PC-3 (cell line): ENCODE measurements around the gene FOS. TPM values are rescaled to one million over a fixed set of nuclear protein-coding genes. Genes with fewer than 3 reads are reported as not detected.

Experiments
- ATAC-seq: fragments of 200-7000 bp; cut with Tn5 transposase; 2 replicates; pipeline ENCODE4 v1.9.1; 2020; ENCODE audit warnings: mild to moderate bottlenecking, moderate library complexity
- BruUV-seq: library from RNA; stranded (reverse); fragments of 400-500 nt; replicated peaks from 2 replicates; lab custom pipeline; 2021; lab: Mats Ljungman, UMichigan
- CTCF ChIA-PET: fragments of 300-600 bp; sonication (Branson Sonifier 250); formaldehyde crosslinking; loops from one replicate; lab custom pipeline; 2022; ENCODE audit warnings: antibody characterized with exemption; lab: Charles Lee
- POLR2A ChIA-PET: fragments of 300-600 bp; sonication (Branson Sonifier 250); formaldehyde crosslinking; loops from one replicate; lab custom pipeline; 2022; ENCODE audit warnings: antibody characterized with exemption; ENCODE audit not compliant: unreplicated experiment; lab: Charles Lee
- DNase-seq: peaks from one replicate; pipeline ENCODE4 v3.0.0-alpha.2; 2015
- H2AFZ ChIP-seq: fragments of 300-600 bp; sonication (generic); 2 replicates; pipeline ENCODE4 v1.6.0; 2016; ENCODE audit warnings: antibody characterized with exemption, low read length
- H3F3A ChIP-seq: fragments of 300-600 bp; sonication (generic); one replicate; pipeline ENCODE4 v1.6.0; 2017; ENCODE audit warnings: antibody characterized with exemption, low read length, control low read depth, mild to moderate bottlenecking; ENCODE audit not compliant: unreplicated experiment
- H3K27ac ChIP-seq: fragments of 300-600 bp; sonication (generic); 2 replicates; pipeline ENCODE4 v1.5.1; 2016; ENCODE audit warnings: mild to moderate bottlenecking, low read length
- H3K27me3 ChIP-seq: fragments of 300-600 bp; sonication (generic); 2 replicates; pipeline ENCODE4 v1.6.1; 2016; ENCODE audit warnings: low read length, mixed read lengths
- H3K36me3 ChIP-seq: fragments of 300-600 bp; sonication (generic); 2 replicates; pipeline ENCODE4 v1.6.1; 2016; ENCODE audit warnings: low read depth, mixed run types, low read length, mixed read lengths
- H3K4me1 ChIP-seq: fragments of 300-600 bp; sonication (generic); 2 replicates; pipeline ENCODE4 v1.5.1; 2016; ENCODE audit warnings: low read length; ENCODE audit not compliant: insufficient read depth
- H3K4me2 ChIP-seq: fragments of 300-600 bp; sonication (generic); 2 replicates; pipeline ENCODE4 v1.6.0; 2016; ENCODE audit warnings: low read length
- H3K4me3 ChIP-seq: fragments of 300-600 bp; sonication (generic); 2 replicates; pipeline ENCODE4 v1.5.1; 2016; ENCODE audit warnings: mild to moderate bottlenecking, low read length, mixed read lengths
- H3K79me2 ChIP-seq: fragments of 300-600 bp; sonication (generic); 2 replicates; pipeline ENCODE4 v1.6.1; 2017; ENCODE audit warnings: low read length, mixed read lengths
- H3K9ac ChIP-seq: fragments of 300-600 bp; sonication (generic); 2 replicates; pipeline ENCODE4 v1.6.0; 2016; ENCODE audit warnings: mild to moderate bottlenecking, low read length
- H3K9me2 ChIP-seq: fragments of 300-600 bp; sonication (generic); replicated peaks from 2 replicates; pipeline ENCODE4 v1.6.1; 2016; ENCODE audit warnings: mixed run types, low read length, mixed read lengths
- H3K9me3 ChIP-seq: fragments of 300-600 bp; sonication (generic); 2 replicates; pipeline ENCODE4 v1.6.1; 2016; ENCODE audit warnings: low read length, mixed read lengths
- H4K20me1 ChIP-seq: fragments of 300-600 bp; sonication (generic); 2 replicates; pipeline ENCODE4 v1.6.1; 2016; ENCODE audit warnings: low read length, mixed read lengths
- CTCF ChIP-seq: fragments of 300-600 bp; sonication (generic); conservative IDR thresholded peaks from 2 replicates; pipeline ENCODE4 v1.5.1; 2017; ENCODE audit warnings: antibody characterized with exemption, low read depth, mild to moderate bottlenecking, low read length
- EZH2 ChIP-seq: fragments of 300-600 bp; sonication (generic); IDR thresholded peaks from one replicate; pipeline ENCODE4 v1.6.1; 2017; ENCODE audit warnings: antibody characterized with exemption, mild to moderate bottlenecking, low read length; ENCODE audit not compliant: unreplicated experiment
- EZH2phosphoT487 ChIP-seq: fragments of 300-600 bp; sonication (generic); IDR thresholded peaks from 2 replicates; pipeline ENCODE4 v1.6.1; 2018; ENCODE audit warnings: mild to moderate bottlenecking, antibody characterized with exemption, low read length, borderline replicate concordance
- intact Hi-C: fragments of 100-400 bp; cut with micrococcal nuclease; formaldehyde crosslinking; loops from 2 replicates; pipeline ENCODE4 v1.9.0; 2023
- total RNA-seq: library from RNA; depleted of rRNA; stranded (reverse); fragments of >200 nt; gene quantifications from 2 replicates; pipeline ENCODE4 v1.2.3, GENCODE V29; 2014

The FOS gene
- total RNA-seq, 1 experiment from 2014 or later: 99.2 TPM

GRCh38 chr14:75244121-75244520 is 34.5 kb upstream of the FOS start:
- H3K4me1 ChIP-seq: no peaks in the 10 kb centered on the region
- H3F3A ChIP-seq: no peaks in the 10 kb centered on the region
- H3K9me2 ChIP-seq: no peaks in the 10 kb centered on the region
- BruUV-seq: no TSS peak
- ChIA-PET POLR2A (no interaction called here), CTCF (no interaction called here)
- no peak overlapping the region for H3K27ac ChIP-seq
- H3K4me2 ChIP-seq: no peak overlapping the region
- H3K9ac ChIP-seq: no peak overlapping the region
- intact Hi-C loops: no loop called here
- ATAC-seq (no peak), DNase-seq (no peak)
- no peaks in the 10 kb centered on the region for H3K27me3 ChIP-seq
- no peaks in the 10 kb centered on the region for H3K79me2 ChIP-seq
- H4K20me1 ChIP-seq: no peaks in the 10 kb centered on the region
- no peaks in the 10 kb centered on the region for H3K36me3 ChIP-seq
- no peaks in the 10 kb centered on the region for H3K9me3 ChIP-seq
- no peak overlapping the region for H3K4me3 ChIP-seq
- TF ChIP-seq EZH2 (no peak), EZH2phosphoT487 (no peak)
- H2AFZ ChIP-seq: no peak overlapping the region

DNA sequence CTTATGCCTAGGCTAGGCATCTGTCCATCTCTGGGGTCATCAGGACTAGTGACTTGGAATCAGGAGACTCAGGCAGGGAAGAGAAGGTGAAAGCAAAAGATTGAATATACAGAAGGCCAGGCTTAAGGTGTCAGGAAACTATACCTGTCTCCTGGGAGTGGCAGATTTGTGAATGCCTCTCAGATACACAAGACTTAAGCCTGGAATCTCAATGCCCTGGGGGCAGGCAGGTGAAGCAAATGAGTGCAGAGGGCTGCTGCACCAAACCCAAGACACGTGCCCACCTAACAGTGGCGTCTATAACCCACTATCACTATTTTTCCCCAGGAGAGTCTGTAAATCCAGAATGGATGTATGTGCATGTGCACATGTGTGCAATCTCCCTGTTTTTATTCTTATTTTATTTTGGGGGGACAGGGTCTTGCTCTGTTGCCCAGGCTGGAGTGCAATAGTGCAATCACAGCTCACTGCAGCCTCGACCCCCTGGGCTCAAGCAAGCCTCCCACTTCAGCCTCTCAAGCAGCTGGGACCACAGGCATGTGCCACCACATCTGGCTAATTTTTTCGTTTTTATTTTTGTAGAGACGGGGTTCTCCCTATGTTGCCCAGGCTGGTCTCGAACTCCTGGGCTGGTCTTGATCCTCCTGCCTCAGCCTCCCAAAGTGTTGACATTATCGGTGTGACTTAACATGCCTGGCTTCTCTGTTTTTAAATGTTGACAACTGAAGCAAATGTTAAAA is 31.9 kb upstream of the FOS start:
- POLR2A ChIA-PET: no interaction called here
- Histone ChIP-seq H3K9me2 (no peaks in the 10 kb centered on the region), H2AFZ (no peak overlapping the region), H3K4me3 (no peak overlapping the region), H3K9me3 (no peaks in the 10 kb centered on the region), H3K79me2 (no peaks in the 10 kb centered on the region), H3K9ac (no peak overlapping the region), H3K27ac (no peak overlapping the region), H3K27me3 (no peaks in the 10 kb centered on the region), H3K4me1 (no peaks in the 10 kb centered on the region), H3K36me3 (no peaks in the 10 kb centered on the region), H3K4me2 (no peak overlapping the region), H3F3A (no peaks in the 10 kb centered on the region), H4K20me1 (no peaks in the 10 kb centered on the region)
- CTCF ChIA-PET: no interaction called here
- no peak for ATAC-seq
- BruUV-seq: no TSS peak
- no peak for TF ChIP-seq CTCF
- no peak for TF ChIP-seq EZH2phosphoT487
- no peak for TF ChIP-seq EZH2
- intact Hi-C loops: no loop called here
- no peak for DNase-seq

DNA sequence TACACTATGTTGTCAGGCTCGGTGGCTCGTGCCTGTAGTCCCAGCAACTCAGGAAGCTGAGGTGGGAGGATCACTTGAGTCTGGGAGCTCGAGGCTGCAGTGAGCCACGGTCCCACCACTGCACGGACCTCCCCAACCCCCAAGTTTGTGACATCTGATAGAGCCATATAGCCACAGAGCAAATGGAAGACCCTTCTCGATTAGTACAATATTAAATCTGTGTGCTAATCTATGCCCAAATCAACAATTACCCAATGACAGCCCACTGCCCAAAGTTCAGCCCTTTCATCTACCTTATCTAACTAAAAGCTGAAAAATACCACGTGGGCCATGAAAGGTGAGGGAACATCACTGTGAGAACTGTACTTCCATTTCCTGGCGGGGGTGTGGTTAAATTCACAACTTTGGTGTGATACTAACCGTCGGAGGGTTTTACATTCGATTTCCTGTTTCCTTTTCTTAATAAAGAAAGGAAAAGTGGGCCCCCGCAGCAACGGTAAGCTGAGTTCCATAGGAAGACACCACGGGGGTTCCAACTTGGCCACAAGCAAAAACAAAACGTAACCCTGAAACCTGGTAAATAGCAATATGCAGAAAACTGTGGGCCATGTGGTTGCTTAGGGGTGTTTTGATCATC is 31.2 kb upstream of the FOS start:
- TF ChIP-seq EZH2: no peak
- TF ChIP-seq CTCF: no peak
- no peak for TF ChIP-seq EZH2phosphoT487
- no peak overlapping the region for H3K4me2 ChIP-seq
- H3K9me2 ChIP-seq: no peaks in the 10 kb centered on the region
- intact Hi-C loops: no loop called here
- BruUV-seq: no TSS peak
- H3K4me1 ChIP-seq: no peaks in the 10 kb centered on the region
- no peak for ATAC-seq
- POLR2A ChIA-PET: no interaction called here
- no peaks in the 10 kb centered on the region for H3F3A ChIP-seq
- H3K36me3 ChIP-seq: no peaks in the 10 kb centered on the region
- DNase-seq: no peak
- no peak overlapping the region for H3K27ac ChIP-seq
- H3K9ac ChIP-seq: no peak overlapping the region
- no peaks in the 10 kb centered on the region for H3K79me2 ChIP-seq
- H2AFZ ChIP-seq: no peak overlapping the region
- CTCF ChIA-PET: no interaction called here
- no peaks in the 10 kb centered on the region for H3K27me3 ChIP-seq
- no peak overlapping the region for H3K4me3 ChIP-seq
- no peaks in the 10 kb centered on the region for H3K9me3 ChIP-seq
- no peaks in the 10 kb centered on the region for H4K20me1 ChIP-seq
